ENCODE data around the gene RPS15. TPM values are rescaled to one million over a fixed set of nuclear protein-coding genes. Genes with fewer than 3 reads are reported as not detected.

The RPS15 gene
- total and polyA plus RNA-seq, 5 donors, result 635 to 1,857 (median 701) TPM

GRCh38 chr19:1421218-1421957 lies 16.8 kb upstream of the RPS15 start:
- no peak for ATAC-seq
- WGBS, result 94% methylated on average over 37 of the region's 37 CpGs
- peak in 2 of 3 donors; percentile 44 to 45 for DNase-seq
- no peak overlapping the region for H3K4me3 ChIP-seq (ENCODE audit: low read length)
- peaks cover 18% of the 10 kb centered on the region for H3K4me1 ChIP-seq (ENCODE audit: control insufficient read depth, insufficient read depth, low read length)
- intact Hi-C loops (cut with DNase I), result no loop called here
- H3K27me3 ChIP-seq (ENCODE audit: control insufficient read depth, insufficient read depth), result no peaks in the 10 kb centered on the region
- H3K27ac ChIP-seq (ENCODE audit: low read length), result no peak overlapping the region
- H3K9me3 ChIP-seq (ENCODE audit: control insufficient read depth, low read length), result no peaks in the 10 kb centered on the region

GRCh38 chr19:1421958-1422305 lies 16.3 kb upstream of the RPS15 start:
- H3K9me3 ChIP-seq (ENCODE audit: control insufficient read depth, low read length), result no peaks in the 10 kb centered on the region
- H3K27ac ChIP-seq (ENCODE audit: low read length), result no peak overlapping the region
- DNase-seq (peak in 2 of 3 donors; percentile 33 to 53), ATAC-seq (no peak)
- WGBS, result 86% methylated on average over 22 of the region's 22 CpGs
- intact Hi-C loops (cut with DNase I), result no loop called here
- no peaks in the 10 kb centered on the region for H3K27me3 ChIP-seq (ENCODE audit: control insufficient read depth, insufficient read depth)
- peaks cover 14% of the 10 kb centered on the region for H3K4me1 ChIP-seq (ENCODE audit: control insufficient read depth, insufficient read depth, low read length)
- H3K4me3 ChIP-seq (ENCODE audit: low read length), result no peak overlapping the region

- Histone ChIP-seq H3K27me3 (ENCODE audit: control insufficient read depth, insufficient read depth) (no peaks in the 10 kb centered on the region), H3K27ac (ENCODE audit: low read length) (no peak overlapping the region), H3K4me1 (ENCODE audit: control insufficient read depth, insufficient read depth, low read length) (peaks cover 14% of the 10 kb centered on the region), H3K9me3 (ENCODE audit: control insufficient read depth, low read length) (no peaks in the 10 kb centered on the region), H3K4me3 (ENCODE audit: low read length) (no peak overlapping the region)
- no peak for ATAC-seq
- intact Hi-C loops (cut with DNase I), result no loop called here
- 78% methylated on average over 16 of the region's 16 CpGs for whole genome bisulfite sequencing
- no peak for DNase-seq
Observed at GRCh38 chr19:1422360-1422759, 15.8 kb upstream of the RPS15 start.

- no peaks in the 10 kb centered on the region for H3K9me3 ChIP-seq (ENCODE audit: control insufficient read depth, low read length)
- peaks cover 9% of the 10 kb centered on the region for H3K4me1 ChIP-seq (ENCODE audit: control insufficient read depth, insufficient read depth, low read length)
- 89% methylated on average over 24 of the region's 24 CpGs for WGBS
- H3K4me3 ChIP-seq (ENCODE audit: low read length), result no peak overlapping the region
- H3K27ac ChIP-seq (ENCODE audit: low read length), result no peak overlapping the region
- DNase-seq (peak in 2 of 3 donors; percentile 40 to 46), ATAC-seq (no peak)
- intact Hi-C loops (cut with DNase I), result no loop called here
- H3K27me3 ChIP-seq (ENCODE audit: control insufficient read depth, insufficient read depth), result no peaks in the 10 kb centered on the region
Observed at GRCh38 chr19:1422943-1423342, 15.3 kb upstream of the RPS15 start.

GRCh38 chr19:1423436-1424191 lies 14.6 kb upstream of the RPS15 start:
- intact Hi-C loops (cut with DNase I), result no loop called here
- Histone ChIP-seq H3K27ac (ENCODE audit: low read length) (no peak overlapping the region), H3K4me1 (ENCODE audit: control insufficient read depth, insufficient read depth, low read length) (peaks cover 4% of the 10 kb centered on the region), H3K4me3 (ENCODE audit: low read length) (no peak overlapping the region), H3K9me3 (ENCODE audit: control insufficient read depth, low read length) (no peaks in the 10 kb centered on the region), H3K27me3 (ENCODE audit: control insufficient read depth, insufficient read depth) (no peaks in the 10 kb centered on the region)
- ATAC-seq (no peak), DNase-seq (peak in 2 of 3 donors; percentile 38 to 48)
- WGBS, result 90% methylated on average over 40 of the region's 40 CpGs

- WGBS, result 84% methylated on average over 42 of the region's 42 CpGs
- no peak for ATAC-seq
- H3K4me1 ChIP-seq (ENCODE audit: control insufficient read depth, insufficient read depth, low read length), result no peaks in the 10 kb centered on the region
- H3K9me3 ChIP-seq (ENCODE audit: control insufficient read depth, low read length), result no peaks in the 10 kb centered on the region
- intact Hi-C loops (cut with DNase I), result no loop called here
- H3K27me3 ChIP-seq (ENCODE audit: control insufficient read depth, insufficient read depth), result no peaks in the 10 kb centered on the region
- H3K27ac ChIP-seq (ENCODE audit: low read length), result no peak overlapping the region
- DNase-seq, result no peak
- H3K4me3 ChIP-seq (ENCODE audit: low read length), result no peak overlapping the region
Observed at GRCh38 chr19:1424192-1424955, 13.8 kb upstream of the RPS15 start.

- intact Hi-C loops (cut with DNase I), result no loop called here
- no peaks in the 10 kb centered on the region for H3K4me1 ChIP-seq (ENCODE audit: control insufficient read depth, insufficient read depth, low read length)
- no peak overlapping the region for H3K4me3 ChIP-seq (ENCODE audit: low read length)
- 82% methylated on average over 33 of the region's 33 CpGs for WGBS
- no peak for DNase-seq
- H3K9me3 ChIP-seq (ENCODE audit: control insufficient read depth, low read length), result no peaks in the 10 kb centered on the region
- ATAC-seq, result no peak
- H3K27me3 ChIP-seq (ENCODE audit: control insufficient read depth, insufficient read depth), result no peaks in the 10 kb centered on the region
- H3K27ac ChIP-seq (ENCODE audit: low read length), result no peak overlapping the region
Observed at GRCh38 chr19:1425102-1425837, 12.9 kb upstream of the RPS15 start.

GRCh38 chr19:1425902-1426301 lies 12.3 kb upstream of the RPS15 start:
- Histone ChIP-seq H3K9me3 (ENCODE audit: control insufficient read depth, low read length) (no peaks in the 10 kb centered on the region), H3K27ac (ENCODE audit: low read length) (no peak overlapping the region), H3K4me3 (ENCODE audit: low read length) (no peak overlapping the region), H3K4me1 (ENCODE audit: control insufficient read depth, insufficient read depth, low read length) (no peaks in the 10 kb centered on the region), H3K27me3 (ENCODE audit: control insufficient read depth, insufficient read depth) (no peaks in the 10 kb centered on the region)
- intact Hi-C loops (cut with DNase I), result no loop called here
- ATAC-seq, result no peak
- DNase-seq, result no peak
- WGBS, result 91% methylated on average over 14 of the region's 14 CpGs

- Histone ChIP-seq H3K27me3 (ENCODE audit: control insufficient read depth, insufficient read depth) (no peaks in the 10 kb centered on the region), H3K4me1 (ENCODE audit: control insufficient read depth, insufficient read depth, low read length) (no peaks in the 10 kb centered on the region), H3K4me3 (ENCODE audit: low read length) (no peak overlapping the region), H3K27ac (ENCODE audit: low read length) (no peak overlapping the region), H3K9me3 (ENCODE audit: control insufficient read depth, low read length) (no peaks in the 10 kb centered on the region)
- intact Hi-C loops (cut with DNase I), result no loop called here
- 72% methylated on average over 9 of the region's 9 CpGs for whole genome bisulfite sequencing
- DNase-seq (no peak), ATAC-seq (no peak)
Observed at GRCh38 chr19:1426736-1427135, 11.5 kb upstream of the RPS15 start.

- Histone ChIP-seq H3K9me3 (ENCODE audit: control insufficient read depth, low read length) (no peaks in the 10 kb centered on the region), H3K4me3 (ENCODE audit: low read length) (no peak overlapping the region), H3K27me3 (ENCODE audit: control insufficient read depth, insufficient read depth) (no peaks in the 10 kb centered on the region), H3K27ac (ENCODE audit: low read length) (no peak overlapping the region), H3K4me1 (ENCODE audit: control insufficient read depth, insufficient read depth, low read length) (no peaks in the 10 kb centered on the region)
- intact Hi-C loops (cut with DNase I), result no loop called here
- peak in 1 of 3 donors; percentile 45 for DNase-seq
- WGBS, result 87% methylated on average over 27 of the region's 27 CpGs
- no peak for ATAC-seq
Observed at GRCh38 chr19:1427221-1427920, 10.8 kb upstream of the RPS15 start.

Measured in right cardiac atrium (tissue), 5 donors.